Cardiac fibroblast (primary cell): ENCODE results near the gene MED13L.

Source experiments
- DNase-seq, 2 donors: peaks; one replicate each; pipeline versions ENCODE4 v3.0.0 to v3.0.0-alpha.2; 2010; ENCODE audit warnings: low read depth in 2 of 2
- H3K4me3 ChIP-seq, 2 donors: replicated peaks in 1 of 2; 1 replicate in 1 of 2; 2 replicates in 1 of 2; pipeline ENCODE4 v1.5.1; 2011; ENCODE audit warnings: low read depth in 2 of 2, low read length in 2 of 2, mild to moderate bottlenecking in 2 of 2, moderate library complexity in 1 of 2
- CTCF ChIP-seq: IDR thresholded peaks from one replicate; pipeline ENCODE4 v1.5.1; 2011; ENCODE audit warnings: low read depth, mild to moderate bottlenecking, low read length, inconsistent platforms

MED13L gene

GRCh38 chr12:116201359-116201758 is 76.1 kb downstream of the MED13L start:
- no peak overlapping the region for H3K4me3 ChIP-seq
- no peak for DNase-seq
- no peak for TF ChIP-seq CTCF

GRCh38 chr12:116200812-116201211 is 76.7 kb downstream of the MED13L start:
- peak in 1 of 2 donors; percentile 47 for DNase-seq

GRCh38 chr12:116199160-116199706 is 78.3 kb downstream of the MED13L start:
- DNase-seq, result no peak
- no peak overlapping the region for H3K4me3 ChIP-seq
- TF ChIP-seq CTCF, result no peak

More at GRCh38 chr12:116200812-116201211, 76.7 kb downstream of the MED13L start:
- H3K4me3 ChIP-seq, result no peak overlapping the region
- no peak for TF ChIP-seq CTCF

- no peak for TF ChIP-seq CTCF
- peak in 1 of 2 donors; percentile 59 for DNase-seq
- no peak overlapping the region for H3K4me3 ChIP-seq
These were observed 80.5 kb downstream of the MED13L start for GRCh38 chr12:116196752-116197718.

- DNase-seq, result no peak
- no peak overlapping the region for H3K4me3 ChIP-seq
- TF ChIP-seq CTCF, result no peak
These were observed 81.3 kb downstream of the MED13L start for GRCh38 chr12:116196226-116196625.

- no peak for TF ChIP-seq CTCF
- DNase-seq, result no peak
- no peak overlapping the region for H3K4me3 ChIP-seq
These were observed 82.5 kb downstream of the MED13L start for GRCh38 chr12:116194935-116195431.
